Measurements from ENCODE around the gene DAPP1. TPM values are rescaled to one million over a fixed set of nuclear protein-coding genes. Genes with fewer than 3 reads are reported as not detected.

The DAPP1 gene
- total and polyA plus RNA-seq, 2 of the 8 experiments (the other 6 are each of a cell fraction or from before 2014, with no cell fraction given), result not detected

GRCh38 chr4:99826016-99826415, 9.4 kb downstream of the DAPP1 start:
- Histone ChIP-seq H3K14ac (ENCODE audit: insufficient read length) (no peak overlapping the region), H2AFZ (ENCODE audit: low read length) (no peak overlapping the region), H2AK5ac (ENCODE audit: low read depth, low read length) (no peak overlapping the region), H3K79me2 (ENCODE audit: control insufficient read depth in 1 of 2, insufficient read depth in 2 of 2, low read length in 2 of 2) (no peaks in the 10 kb centered on the region), H2BK120ac (replicated peaks; ENCODE audit: low read depth, low read length) (no peak overlapping the region), H3K4ac (replicated peaks; ENCODE audit: insufficient read length, low read depth, low read length) (no peak overlapping the region), H2BK5ac (ENCODE audit: low read depth, low read length) (no peak overlapping the region), H4K20me1 (replicated peaks in 1 of 2; ENCODE audit: control insufficient read depth in 1 of 2, insufficient read depth in 2 of 2, low read length in 2 of 2) (no peaks in the 10 kb centered on the region), H3K23me2 (ENCODE audit: low read depth, low read length) (no peaks in the 10 kb centered on the region), H2BK20ac (ENCODE audit: low read length) (no peak overlapping the region), H3K56ac (replicated peaks; ENCODE audit: insufficient read length, low read depth, low read length) (no peak overlapping the region), H3K79me1 (ENCODE audit: low read depth, low read length) (no peaks in the 10 kb centered on the region), H3K18ac (ENCODE audit: extremely low read depth, low read length) (no peak overlapping the region), H2BK15ac (ENCODE audit: low read length) (no peak overlapping the region), H2BK12ac (ENCODE audit: low read depth, low read length) (no peak overlapping the region), H3K4me3 (ENCODE audit: extremely low read depth in 1 of 4, insufficient read depth in 2 of 4, low read depth in 3 of 4, low read length in 4 of 4) (no peak overlapping the region), H4K91ac (replicated peaks; ENCODE audit: insufficient read length, low read length) (no peak overlapping the region), H3K4me2 (ENCODE audit: insufficient read depth in 1 of 2, low read depth in 2 of 2, low read length in 2 of 2) (no peak overlapping the region), H4K8ac (ENCODE audit: extremely low read depth, insufficient read depth, low read length) (no peak overlapping the region), H3K4me1 (replicated peaks in 1 of 4; ENCODE audit: control insufficient read depth in 3 of 4, insufficient read depth in 4 of 4, low read length in 3 of 4) (no peaks in the 10 kb centered on the region), H3K9me3 (ENCODE audit: insufficient read depth in 2 of 2, low read depth in 1 of 2, low read length in 1 of 2) (no peaks in the 10 kb centered on the region), H4K5ac (ENCODE audit: insufficient read length, low read depth, low read length) (no peak overlapping the region), H3K9ac (replicated peaks in 1 of 4; ENCODE audit: extremely low read depth in 1 of 4, low read depth in 3 of 4, low read length in 3 of 4) (no peak overlapping the region), H3K23ac (ENCODE audit: insufficient read length) (no peak overlapping the region), H3K27ac (ENCODE audit: low read depth, low read length) (no peak overlapping the region), H3K36me3 (ENCODE audit: control insufficient read depth in 2 of 4, insufficient read depth in 4 of 4, low read length in 3 of 4) (no peaks in the 10 kb centered on the region), H3K27me3 (replicated peaks in 1 of 4; ENCODE audit: control insufficient read depth in 3 of 4, extremely low read depth in 1 of 4, insufficient read depth in 3 of 4, low read length in 3 of 4) (no peaks in the 10 kb centered on the region)
- no peak for DNase-seq (ENCODE audit: low read depth in 1 of 2, low spot score in 2 of 2)
- ChIA-PET CTCF (ENCODE audit: partially characterized antibody) (interaction anchor here (0.5 to 3.0 kb wide), 4 partner anchors 14 to 363 kb away, joined by 4 to 13 read pairs (median 4); no protein-coding TSS in a partner anchor), POLR2A (ENCODE audit: partially characterized antibody) (no interaction called here)
- FAIRE-seq, result no peak
- 92% methylated on average over 1 of the region's 1 CpG; no CpG with 5 or more reads in 1 of the 2 experiments for WGBS, 2 experiments (ENCODE audit: extremely low coverage in 1 of 2, insufficient coverage in 1 of 2, insufficient read length in 1 of 2, insufficient replicate concordance in 2 of 2, low coverage in 1 of 2, low lambda C conversion rate in 2 of 2, missing lambda C conversion rate in 1 of 2)
- TF ChIP-seq ATF2 (IDR thresholded peaks at IDR 0.05; ENCODE audit: low read length) (no peak), SRF (IDR thresholded peaks at IDR 0.05; ENCODE audit: low read depth, low read length) (no peak), NRF1 (IDR thresholded peaks at IDR 0.05; ENCODE audit: low read depth, low read length) (no peak), SAP30 (IDR thresholded peaks at IDR 0.05; ENCODE audit: insufficient read depth, insufficient replicate concordance, low read length) (no peak), NANOG (IDR thresholded peaks at IDR 0.05; ENCODE audit: insufficient read depth, low read depth, low read length, poor library complexity, severe bottlenecking) (no peak), JUN (IDR thresholded peaks at IDR 0.05; ENCODE audit: low read depth, low read length) (no peak), TBP (IDR thresholded peaks at IDR 0.05; ENCODE audit: low read depth, low read length) (no peak), JUND (IDR thresholded peaks at IDR 0.05; ENCODE audit: low read length) (no peak), TEAD4 (IDR thresholded peaks at IDR 0.05; ENCODE audit: low read depth, low read length) (no peak), EP300 (IDR thresholded peaks at IDR 0.05; ENCODE audit: borderline replicate concordance in 1 of 2, low read depth in 2 of 2, low read length in 2 of 2) (no peak), MAFK (IDR thresholded peaks at IDR 0.05; ENCODE audit: low read depth, low read length) (no peak), TCF12 (IDR thresholded peaks at IDR 0.05; ENCODE audit: low read depth, low read length) (no peak), POU5F1 (IDR thresholded peaks at IDR 0.05; ENCODE audit: low read depth, low read length) (no peak)

Data from H1 (cell line).